HFFc6 (cell line): ENCODE measurements around the gene VSTM2L. TPM values are rescaled to one million over a fixed set of nuclear protein-coding genes. Genes with fewer than 3 reads are reported as not detected.

Source experiments
- DNase-seq: peaks from one replicate; pipeline ENCODE4 v3.0.0-alpha.2; 2018
- H3K27ac Mint-ChIP-seq: 2 replicates; pipeline ENCODE4 v1.8.0; 2020; ENCODE audit warnings: mild to moderate bottlenecking, mixed read lengths
- H3K27me3 Mint-ChIP-seq: 2 replicates; pipeline ENCODE4 v1.8.0; 2021; ENCODE audit warnings: mild to moderate bottlenecking, moderate library complexity, mixed read lengths; ENCODE audit not compliant: insufficient read depth
- H3K36me3 Mint-ChIP-seq: 2 replicates; pipeline ENCODE4 v1.8.0; 2021; ENCODE audit warnings: low read depth, mixed read lengths
- H3K4me1 Mint-ChIP-seq: 2 replicates; pipeline ENCODE4 v1.8.0; 2020; ENCODE audit warnings: low read depth, mixed read lengths
- H3K4me3 Mint-ChIP-seq: 2 replicates; pipeline ENCODE4 v1.8.0; 2020; ENCODE audit warnings: mild to moderate bottlenecking, moderate library complexity, mixed read lengths
- H3K9me3 Mint-ChIP-seq: 2 replicates; pipeline ENCODE4 v1.8.0; 2020; ENCODE audit warnings: mild to moderate bottlenecking, mixed read lengths
- total RNA-seq, 6 experiments: library from RNA; stranded (reverse); fragmentation: NEBNext Ultra II Directional; extraction: Animal tissue kit (Norgen Biotek cat#: 25700); gene quantifications; 2 replicates in 1 of 6; 3 replicates in 5 of 6; pipeline ENCODE4 v1.2.3, GENCODE V29; 2021
- TF ChIP-seq, protein P1 (sequence below): fragments of 200-600 bp; sonication (generic); IDR thresholded peaks from 2 replicates; pipeline ENCODE4 v1.5.0; 2021; ENCODE audit warnings: antibody characterized with exemption, mild to moderate bottlenecking

The VSTM2L gene
- total RNA-seq, 6 experiments from 2014 or later = 0.12 to 0.95 (median 0.55) TPM; not detected in 2

DNA sequence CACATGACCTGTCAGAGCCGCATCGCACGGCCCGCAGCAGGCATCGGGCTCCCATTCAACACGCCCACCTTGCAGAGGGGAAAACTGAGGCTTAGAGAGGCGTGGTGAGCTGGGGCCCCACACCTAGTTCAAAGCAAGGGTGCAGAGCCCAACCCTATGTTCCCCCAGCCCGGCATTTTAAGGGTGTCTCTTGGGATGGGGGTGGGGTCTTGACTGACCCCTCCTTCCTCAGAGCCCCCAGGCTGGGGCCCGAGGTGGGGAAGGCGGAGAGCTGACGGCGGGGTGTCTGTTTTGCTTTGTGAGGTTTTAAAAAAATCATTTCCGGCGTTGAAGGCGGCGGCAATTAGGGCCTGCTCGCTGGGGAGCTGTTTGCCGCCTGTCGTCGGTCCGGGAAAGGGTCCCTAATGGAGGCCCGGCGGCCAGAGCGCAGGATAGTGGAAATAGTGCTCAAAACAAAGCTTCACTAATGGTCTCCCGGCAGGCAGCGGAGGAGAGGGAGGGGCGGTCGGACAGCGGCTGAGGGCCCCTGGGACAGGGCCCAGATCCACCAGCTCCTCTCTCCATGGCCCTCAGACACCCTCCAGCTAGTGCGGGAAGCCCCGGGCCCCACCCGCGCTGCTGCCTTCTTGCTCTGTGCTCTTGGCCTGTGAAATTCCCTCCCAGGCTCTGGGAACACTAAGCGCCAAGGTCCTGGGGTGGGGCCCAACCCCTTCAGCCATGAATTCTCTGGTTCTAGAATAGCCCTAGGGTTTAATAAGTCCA, 11.9 kb downstream of the VSTM2L start:
- Mint-ChIP-seq H3K4me3 (no peak overlapping the region), H3K27me3 (peaks cover 73% of the 10 kb centered on the region), H3K36me3 (no peaks in the 10 kb centered on the region), H3K27ac (no peak overlapping the region), H3K9me3 (no peaks in the 10 kb centered on the region), H3K4me1 (peaks cover 7% of the 10 kb centered on the region)
- no peak for DNase-seq
- TF ChIP-seq, protein P1, sequence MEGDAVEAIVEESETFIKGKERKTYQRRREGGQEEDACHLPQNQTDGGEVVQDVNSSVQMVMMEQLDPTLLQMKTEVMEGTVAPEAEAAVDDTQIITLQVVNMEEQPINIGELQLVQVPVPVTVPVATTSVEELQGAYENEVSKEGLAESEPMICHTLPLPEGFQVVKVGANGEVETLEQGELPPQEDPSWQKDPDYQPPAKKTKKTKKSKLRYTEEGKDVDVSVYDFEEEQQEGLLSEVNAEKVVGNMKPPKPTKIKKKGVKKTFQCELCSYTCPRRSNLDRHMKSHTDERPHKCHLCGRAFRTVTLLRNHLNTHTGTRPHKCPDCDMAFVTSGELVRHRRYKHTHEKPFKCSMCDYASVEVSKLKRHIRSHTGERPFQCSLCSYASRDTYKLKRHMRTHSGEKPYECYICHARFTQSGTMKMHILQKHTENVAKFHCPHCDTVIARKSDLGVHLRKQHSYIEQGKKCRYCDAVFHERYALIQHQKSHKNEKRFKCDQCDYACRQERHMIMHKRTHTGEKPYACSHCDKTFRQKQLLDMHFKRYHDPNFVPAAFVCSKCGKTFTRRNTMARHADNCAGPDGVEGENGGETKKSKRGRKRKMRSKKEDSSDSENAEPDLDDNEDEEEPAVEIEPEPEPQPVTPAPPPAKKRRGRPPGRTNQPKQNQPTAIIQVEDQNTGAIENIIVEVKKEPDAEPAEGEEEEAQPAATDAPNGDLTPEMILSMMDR = no peak

DNA sequence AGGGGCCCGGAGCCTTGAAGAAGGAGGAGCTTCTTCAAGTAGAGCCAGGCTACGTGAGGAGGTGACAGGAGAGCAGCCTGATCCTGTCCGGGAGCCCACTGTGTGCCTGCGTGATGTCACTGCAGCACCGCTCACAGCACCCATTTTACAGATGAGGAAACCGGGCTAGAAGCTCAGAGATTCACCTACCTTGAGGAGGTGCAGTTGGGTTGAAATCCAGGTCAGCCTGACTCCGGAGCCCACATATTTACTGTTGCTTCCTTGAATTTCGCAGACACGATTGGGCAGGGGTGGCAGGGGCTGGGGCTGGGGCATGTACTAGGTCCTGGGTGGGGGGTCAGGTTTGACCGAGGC, 12.5 kb downstream of the VSTM2L start:
- no peak overlapping the region for H3K27ac Mint-ChIP-seq
- peaks cover 74% of the 10 kb centered on the region for H3K27me3 Mint-ChIP-seq
- H3K9me3 Mint-ChIP-seq = no peaks in the 10 kb centered on the region

DNA sequence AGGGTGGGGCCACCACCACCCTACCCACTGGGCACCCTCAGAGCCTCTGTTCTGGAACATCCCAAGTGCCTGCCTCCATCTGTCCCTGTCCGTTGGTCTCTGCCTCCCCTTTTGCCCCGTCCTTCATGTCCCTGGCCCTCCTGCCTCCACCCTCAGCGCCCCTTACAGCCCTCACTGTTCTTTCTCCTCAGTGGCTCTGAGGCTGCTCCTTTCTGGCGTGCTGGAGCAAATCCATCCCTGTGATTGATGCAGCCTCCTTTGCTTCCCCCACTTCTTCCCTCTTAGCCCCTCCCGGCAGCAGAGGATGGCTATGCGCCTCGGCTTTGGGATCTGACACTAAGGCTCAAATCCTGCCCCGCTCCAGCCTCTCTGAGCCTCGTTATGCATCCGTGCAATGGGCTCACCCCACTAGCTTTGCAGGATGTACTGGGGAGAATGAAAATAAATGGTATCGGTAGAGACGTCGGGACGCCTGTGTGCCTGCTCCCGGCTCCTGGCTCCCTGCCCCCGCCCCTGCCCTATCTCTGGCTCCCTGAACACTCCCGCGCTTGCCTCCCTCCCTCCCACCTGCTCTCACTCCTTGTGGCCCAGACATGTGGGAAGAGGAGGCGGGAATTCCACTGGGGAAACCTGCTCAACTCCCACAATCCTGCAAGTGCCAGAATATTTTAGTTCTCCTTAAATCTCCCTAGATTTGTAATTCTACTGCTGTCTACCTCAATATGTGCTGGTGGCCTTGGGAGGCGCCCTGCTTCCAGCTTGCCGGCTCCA, 13.1 kb downstream of the VSTM2L start:
- Mint-ChIP-seq H3K4me1 (peaks cover 7% of the 10 kb centered on the region), H3K27me3 (peaks cover 76% of the 10 kb centered on the region), H3K9me3 (no peaks in the 10 kb centered on the region), H3K4me3 (no peak overlapping the region), H3K36me3 (no peaks in the 10 kb centered on the region), H3K27ac (no peak overlapping the region)
- TF ChIP-seq, protein P1 = 0 out of 2 replicates have a peak, but pooled peaks have one; percentile 10
- no peak for DNase-seq

More for the DNA sequence above, 12.5 kb downstream of the VSTM2L start:
- DNase-seq = no peak
- no peaks in the 10 kb centered on the region for H3K36me3 Mint-ChIP-seq
- no peak overlapping the region for H3K4me3 Mint-ChIP-seq
- peaks cover 7% of the 10 kb centered on the region for H3K4me1 Mint-ChIP-seq
- TF ChIP-seq, protein P1 = no peak

DNA sequence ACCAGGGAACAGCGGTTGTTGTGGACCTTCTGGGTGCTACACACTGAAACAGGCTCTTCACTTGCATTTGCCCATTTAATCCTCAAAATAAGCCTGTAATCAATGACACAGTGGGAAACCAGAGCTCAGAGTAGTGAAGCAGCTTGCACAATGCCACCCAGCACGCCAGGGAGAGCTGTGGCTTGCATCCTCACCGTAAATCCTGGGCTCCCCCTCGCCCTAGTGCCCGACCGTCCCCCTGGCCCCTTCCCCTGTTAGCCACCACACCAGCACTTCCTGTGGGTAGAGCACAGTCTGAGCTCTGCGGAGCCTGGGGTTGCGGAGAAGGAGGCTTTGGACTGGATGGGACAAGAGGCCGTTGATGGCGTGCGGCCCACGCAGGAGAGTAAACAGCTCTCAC, 14.5 kb downstream of the VSTM2L start:
- no peaks in the 10 kb centered on the region for H3K9me3 Mint-ChIP-seq
- H3K4me3 Mint-ChIP-seq = no peak overlapping the region
- DNase-seq = no peak
- H3K4me1 Mint-ChIP-seq = no peaks in the 10 kb centered on the region
- H3K36me3 Mint-ChIP-seq = no peaks in the 10 kb centered on the region
- no peak overlapping the region for H3K27ac Mint-ChIP-seq
- TF ChIP-seq, protein P1 = no peak
- H3K27me3 Mint-ChIP-seq = peaks cover 68% of the 10 kb centered on the region

DNA sequence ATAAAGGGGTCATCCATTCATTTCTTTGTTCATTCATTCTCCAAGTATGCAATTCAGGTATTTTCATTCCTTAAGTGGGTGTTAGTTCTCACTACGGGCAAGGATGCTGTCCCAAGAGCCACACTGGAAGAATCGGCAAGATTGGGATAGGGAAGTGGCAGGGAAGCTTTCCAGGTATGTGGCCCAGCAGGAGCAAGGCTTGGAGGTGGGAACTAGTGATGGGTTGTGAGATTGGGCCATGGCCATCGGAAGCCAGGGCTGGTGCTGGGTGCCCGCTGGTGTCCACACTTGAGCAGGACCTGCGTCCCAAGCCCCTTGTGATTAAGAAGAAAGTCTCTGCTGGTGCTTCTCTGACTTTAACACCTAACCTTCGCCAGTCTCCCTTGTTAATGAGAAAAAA, 15.1 kb downstream of the VSTM2L start:
- TF ChIP-seq, protein P1 = no peak
- DNase-seq = no peak

More for the DNA sequence above, 15.1 kb downstream of the VSTM2L start:
- peaks cover 69% of the 10 kb centered on the region for H3K27me3 Mint-ChIP-seq
- no peaks in the 10 kb centered on the region for H3K9me3 Mint-ChIP-seq
- no peaks in the 10 kb centered on the region for H3K36me3 Mint-ChIP-seq
- H3K27ac Mint-ChIP-seq = no peak overlapping the region
- no peak overlapping the region for H3K4me3 Mint-ChIP-seq
- H3K4me1 Mint-ChIP-seq = no peaks in the 10 kb centered on the region
